Upper lobe of left lung (tissue), 4 donors: ENCODE data around the gene MCF2L.

Experiments used
- EP300 ChIP-seq, 4 donors: sonication (generic); formaldehyde crosslinking; IDR thresholded peaks; one replicate each; pipeline ENCODE4 v1.5.1; 2017; ENCODE audit warnings: antibody characterized with exemption in 4 of 4, control low read depth in 2 of 4
- POLR2A ChIP-seq, 4 donors: fragments of 450-650 bp; IDR thresholded peaks; one replicate each; pipeline ENCODE4 v1.5.1; 2016 to 2017; ENCODE audit warnings: antibody characterized with exemption in 4 of 4, mild to moderate bottlenecking in 2 of 4
- POLR2AphosphoS5 ChIP-seq, 2 donors: sonication (generic); formaldehyde crosslinking; IDR thresholded peaks; one replicate each; pipeline ENCODE4 v1.5.1; 2017; ENCODE audit warnings: antibody characterized with exemption in 2 of 2
- TF ChIP-seq, protein P1 (sequence below), 6 experiments: fragments of 450-650 bp in 4 of 6; fragments of 200-600 bp in 2 of 6; sonication (generic) in 2 of 6; IDR thresholded peaks; one replicate each; pipeline ENCODE4 v1.5.1; 2016 to 2019; ENCODE audit warnings: antibody characterized with exemption in 6 of 6

- no peak for TF ChIP-seq EP300 (IDR thresholded peaks at IDR 0.05)
- TF ChIP-seq, protein P1, sequence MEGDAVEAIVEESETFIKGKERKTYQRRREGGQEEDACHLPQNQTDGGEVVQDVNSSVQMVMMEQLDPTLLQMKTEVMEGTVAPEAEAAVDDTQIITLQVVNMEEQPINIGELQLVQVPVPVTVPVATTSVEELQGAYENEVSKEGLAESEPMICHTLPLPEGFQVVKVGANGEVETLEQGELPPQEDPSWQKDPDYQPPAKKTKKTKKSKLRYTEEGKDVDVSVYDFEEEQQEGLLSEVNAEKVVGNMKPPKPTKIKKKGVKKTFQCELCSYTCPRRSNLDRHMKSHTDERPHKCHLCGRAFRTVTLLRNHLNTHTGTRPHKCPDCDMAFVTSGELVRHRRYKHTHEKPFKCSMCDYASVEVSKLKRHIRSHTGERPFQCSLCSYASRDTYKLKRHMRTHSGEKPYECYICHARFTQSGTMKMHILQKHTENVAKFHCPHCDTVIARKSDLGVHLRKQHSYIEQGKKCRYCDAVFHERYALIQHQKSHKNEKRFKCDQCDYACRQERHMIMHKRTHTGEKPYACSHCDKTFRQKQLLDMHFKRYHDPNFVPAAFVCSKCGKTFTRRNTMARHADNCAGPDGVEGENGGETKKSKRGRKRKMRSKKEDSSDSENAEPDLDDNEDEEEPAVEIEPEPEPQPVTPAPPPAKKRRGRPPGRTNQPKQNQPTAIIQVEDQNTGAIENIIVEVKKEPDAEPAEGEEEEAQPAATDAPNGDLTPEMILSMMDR (IDR thresholded peaks at IDR 0.05) = no peak
- no peak for TF ChIP-seq POLR2A (IDR thresholded peaks at IDR 0.05)
- no peak for TF ChIP-seq POLR2AphosphoS5 (IDR thresholded peaks at IDR 0.05)
Observed at GRCh38 chr13:112997188-112998130, 28.4 kb downstream of the MCF2L start.
